ENCODE results near the gene TEX28.

Gene TEX28

GRCh38 chrX:154312116-154312515, 17.2 kb upstream of the TEX28 start:
- no peak for DNase-seq (ENCODE audit: low read depth)
- TF ChIP-seq CTCF (IDR thresholded peaks at IDR 0.05; ENCODE audit: low read depth, low read length) (no peak), POLR2A (IDR thresholded peaks at IDR 0.05; ENCODE audit: extremely low read depth, insufficient read length) (no peak), MAX (IDR thresholded peaks at IDR 0.05; ENCODE audit: low read depth, low read length) (no peak), MYC (IDR thresholded peaks at IDR 0.05; ENCODE audit: low read depth, low read length) (no peak)
- no peak overlapping the region for H3K4me3 ChIP-seq (ENCODE audit: low read depth, low read length)

- no peak for DNase-seq (ENCODE audit: low read depth)
- TF ChIP-seq CTCF (IDR thresholded peaks at IDR 0.05; ENCODE audit: low read depth, low read length) (no peak), MAX (IDR thresholded peaks at IDR 0.05; ENCODE audit: low read depth, low read length) (no peak), POLR2A (IDR thresholded peaks at IDR 0.05; ENCODE audit: extremely low read depth, insufficient read length) (no peak), MYC (IDR thresholded peaks at IDR 0.05; ENCODE audit: low read depth, low read length) (no peak)
- no peak overlapping the region for H3K4me3 ChIP-seq (ENCODE audit: low read depth, low read length)
These were observed 16.0 kb upstream of the TEX28 start for GRCh38 chrX:154310616-154311536.

- DNase-seq (ENCODE audit: low read depth) = no peak
- no peak overlapping the region for H3K4me3 ChIP-seq (ENCODE audit: low read depth, low read length)
- TF ChIP-seq POLR2A (IDR thresholded peaks at IDR 0.05; ENCODE audit: extremely low read depth, insufficient read length) = no peak
- no peak for TF ChIP-seq MYC (IDR thresholded peaks at IDR 0.05; ENCODE audit: low read depth, low read length)
- no peak for TF ChIP-seq MAX (IDR thresholded peaks at IDR 0.05; ENCODE audit: low read depth, low read length)
- no peak for TF ChIP-seq CTCF (IDR thresholded peaks at IDR 0.05; ENCODE audit: low read depth, low read length)
These were observed 14.3 kb upstream of the TEX28 start for GRCh38 chrX:154309041-154309775.

- DNase-seq (ENCODE audit: low read depth) = peak; percentile 69
- no peak for TF ChIP-seq POLR2A (IDR thresholded peaks at IDR 0.05; ENCODE audit: extremely low read depth, insufficient read length)
- peak; percentile 70 for TF ChIP-seq CTCF (IDR thresholded peaks at IDR 0.05; ENCODE audit: low read depth, low read length)
- H3K4me3 ChIP-seq (ENCODE audit: low read depth, low read length) = no peak overlapping the region
These were observed 13.4 kb upstream of the TEX28 start for GRCh38 chrX:154308108-154308946.

- TF ChIP-seq CTCF (IDR thresholded peaks at IDR 0.05; ENCODE audit: low read depth, low read length) (no peak), POLR2A (IDR thresholded peaks at IDR 0.05; ENCODE audit: extremely low read depth, insufficient read length) (no peak), MAX (IDR thresholded peaks at IDR 0.05; ENCODE audit: low read depth, low read length) (no peak), MYC (IDR thresholded peaks at IDR 0.05; ENCODE audit: low read depth, low read length) (no peak)
- DNase-seq (ENCODE audit: low read depth) = no peak
- H3K4me3 ChIP-seq (ENCODE audit: low read depth, low read length) = no peak overlapping the region
These were observed 12.3 kb upstream of the TEX28 start for GRCh38 chrX:154307202-154307601.
